ENCODE data around the gene MCC. TPM values are rescaled to one million over a fixed set of nuclear protein-coding genes. Genes with fewer than 3 reads are reported as not detected.

Gene MCC
- total RNA-seq, 1 donor from 2014 or later: 47.9 TPM

DNA sequence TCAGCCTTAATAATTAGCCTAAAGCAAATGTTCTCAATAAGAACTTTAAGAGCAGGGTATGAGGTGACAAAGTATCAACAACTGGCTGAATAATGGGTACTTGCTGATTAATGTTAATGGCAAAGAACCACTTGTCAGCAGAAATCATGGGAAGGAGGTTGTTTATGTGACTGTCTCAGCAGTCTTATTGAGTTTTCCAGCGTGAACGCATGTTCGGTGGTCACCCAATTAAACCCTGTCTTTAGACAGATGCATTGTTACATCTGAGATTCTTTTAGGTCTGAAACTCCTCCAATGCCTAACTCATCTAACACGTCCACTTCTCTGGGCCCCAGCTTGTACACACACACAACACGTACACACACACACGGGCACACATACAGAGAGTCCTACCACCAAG is 35.3 kb downstream of the MCC start:
- no peak for DNase-seq (ENCODE audit: extremely low spot score in 2 of 2)
- Histone ChIP-seq H3K36me3 (no peaks in the 10 kb centered on the region), H3K4me3 (no peak overlapping the region), H3K27ac (no peak overlapping the region), H3K27me3 (no peaks in the 10 kb centered on the region), H3K9me3 (no peaks in the 10 kb centered on the region), H3K4me1 (no peaks in the 10 kb centered on the region)
- TF ChIP-seq POLR2AphosphoS5 (IDR thresholded peaks at IDR 0.05; ENCODE audit: insufficient read depth in 1 of 2, low read depth in 1 of 2) (no peak), POLR2A (IDR thresholded peaks at IDR 0.05) (no peak)
- TF ChIP-seq, protein P1, sequence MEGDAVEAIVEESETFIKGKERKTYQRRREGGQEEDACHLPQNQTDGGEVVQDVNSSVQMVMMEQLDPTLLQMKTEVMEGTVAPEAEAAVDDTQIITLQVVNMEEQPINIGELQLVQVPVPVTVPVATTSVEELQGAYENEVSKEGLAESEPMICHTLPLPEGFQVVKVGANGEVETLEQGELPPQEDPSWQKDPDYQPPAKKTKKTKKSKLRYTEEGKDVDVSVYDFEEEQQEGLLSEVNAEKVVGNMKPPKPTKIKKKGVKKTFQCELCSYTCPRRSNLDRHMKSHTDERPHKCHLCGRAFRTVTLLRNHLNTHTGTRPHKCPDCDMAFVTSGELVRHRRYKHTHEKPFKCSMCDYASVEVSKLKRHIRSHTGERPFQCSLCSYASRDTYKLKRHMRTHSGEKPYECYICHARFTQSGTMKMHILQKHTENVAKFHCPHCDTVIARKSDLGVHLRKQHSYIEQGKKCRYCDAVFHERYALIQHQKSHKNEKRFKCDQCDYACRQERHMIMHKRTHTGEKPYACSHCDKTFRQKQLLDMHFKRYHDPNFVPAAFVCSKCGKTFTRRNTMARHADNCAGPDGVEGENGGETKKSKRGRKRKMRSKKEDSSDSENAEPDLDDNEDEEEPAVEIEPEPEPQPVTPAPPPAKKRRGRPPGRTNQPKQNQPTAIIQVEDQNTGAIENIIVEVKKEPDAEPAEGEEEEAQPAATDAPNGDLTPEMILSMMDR (IDR thresholded peaks at IDR 0.05): no peak
- intact Hi-C loops (cut with DNase I): no loop called here

DNA sequence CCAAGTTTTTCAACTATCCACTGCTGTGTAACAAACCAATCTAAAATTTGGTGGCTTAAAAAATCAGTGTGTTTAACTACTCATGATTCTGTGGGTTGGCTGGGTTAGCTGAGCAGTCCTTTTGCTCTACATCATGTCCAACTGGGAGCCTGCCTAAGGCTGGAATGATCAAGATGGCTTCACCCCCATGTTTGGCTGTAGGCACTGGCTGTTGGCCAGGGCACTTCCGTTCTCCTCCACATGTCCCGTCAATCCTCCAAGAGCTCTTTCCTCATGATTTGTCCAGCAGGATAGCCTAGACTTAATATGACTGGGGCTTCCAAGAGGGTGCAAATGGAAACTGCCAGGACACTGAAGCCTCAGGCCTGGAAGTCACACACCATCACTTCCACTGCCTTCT is 36.5 kb downstream of the MCC start:
- H3K4me3 ChIP-seq: no peak overlapping the region
- H3K27me3 ChIP-seq: no peaks in the 10 kb centered on the region
- no peaks in the 10 kb centered on the region for H3K9me3 ChIP-seq
- H3K4me1 ChIP-seq: no peaks in the 10 kb centered on the region
- intact Hi-C loops (cut with DNase I): no loop called here
- TF ChIP-seq POLR2A (IDR thresholded peaks at IDR 0.05) (no peak), POLR2AphosphoS5 (IDR thresholded peaks at IDR 0.05; ENCODE audit: insufficient read depth in 1 of 2, low read depth in 1 of 2) (no peak)
- TF ChIP-seq, protein P1 (IDR thresholded peaks at IDR 0.05): no peak
- H3K36me3 ChIP-seq: no peaks in the 10 kb centered on the region
- no peak overlapping the region for H3K27ac ChIP-seq
- no peak for DNase-seq (ENCODE audit: extremely low spot score in 2 of 2)

DNA sequence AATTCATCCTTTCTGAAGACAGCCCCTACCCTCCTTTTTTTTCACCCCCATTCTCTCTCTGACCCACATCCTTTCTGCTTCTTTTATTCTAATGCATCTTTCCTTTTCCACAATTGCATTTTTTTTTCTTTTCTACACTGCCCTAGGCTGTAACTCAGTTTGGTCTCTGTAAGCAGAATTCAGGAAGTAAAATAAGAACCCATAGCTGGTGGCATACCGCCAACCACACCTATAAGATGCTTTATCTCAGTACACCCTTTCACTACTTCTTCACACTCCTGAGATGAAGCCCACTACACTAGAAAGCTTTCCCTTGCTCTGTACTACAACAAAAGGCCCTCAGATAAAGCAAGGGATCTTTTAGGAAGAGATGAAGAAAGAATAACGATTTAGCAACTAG is 37.3 kb downstream of the MCC start:
- TF ChIP-seq POLR2AphosphoS5 (IDR thresholded peaks at IDR 0.05; ENCODE audit: insufficient read depth in 1 of 2, low read depth in 1 of 2): no peak
- TF ChIP-seq POLR2A (IDR thresholded peaks at IDR 0.05): no peak
- TF ChIP-seq, protein P1 (IDR thresholded peaks at IDR 0.05): no peak
- H3K27me3 ChIP-seq: no peaks in the 10 kb centered on the region
- intact Hi-C loops (cut with DNase I): no loop called here

DNA sequence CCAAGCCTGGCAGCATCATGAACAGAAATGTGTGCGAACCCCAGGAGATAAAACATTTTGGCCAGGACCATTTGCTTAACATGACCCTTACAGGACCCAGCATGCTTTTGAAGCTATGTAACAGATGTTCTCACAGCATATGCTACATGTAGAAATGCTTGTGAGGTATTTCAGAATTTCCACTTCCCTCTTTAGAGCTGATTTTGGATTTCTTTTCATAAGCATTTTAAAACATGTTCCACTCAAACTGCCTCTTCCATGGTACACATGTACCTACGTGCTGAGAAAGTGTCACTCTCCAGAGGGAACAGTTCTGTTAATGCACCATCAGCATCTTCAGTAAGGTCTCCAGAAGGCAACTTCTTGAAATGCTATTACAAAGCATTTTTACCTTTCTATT is 37.8 kb downstream of the MCC start:
- Histone ChIP-seq H3K9me3 (no peaks in the 10 kb centered on the region), H3K27me3 (no peaks in the 10 kb centered on the region), H3K4me1 (no peaks in the 10 kb centered on the region), H3K27ac (no peak overlapping the region), H3K4me3 (no peak overlapping the region), H3K36me3 (no peaks in the 10 kb centered on the region)
- DNase-seq (ENCODE audit: extremely low spot score in 2 of 2): no peak
- intact Hi-C loops (cut with DNase I): no loop called here
- TF ChIP-seq POLR2AphosphoS5 (IDR thresholded peaks at IDR 0.05; ENCODE audit: insufficient read depth in 1 of 2, low read depth in 1 of 2) (no peak), POLR2A (IDR thresholded peaks at IDR 0.05) (no peak)
- TF ChIP-seq, protein P1 (IDR thresholded peaks at IDR 0.05): no peak

More for the DNA sequence above, 37.3 kb downstream of the MCC start:
- Histone ChIP-seq H3K9me3 (no peaks in the 10 kb centered on the region), H3K4me1 (no peaks in the 10 kb centered on the region), H3K27ac (no peak overlapping the region), H3K36me3 (no peaks in the 10 kb centered on the region), H3K4me3 (no peak overlapping the region)
- DNase-seq (ENCODE audit: extremely low spot score in 2 of 2): no peak

DNA sequence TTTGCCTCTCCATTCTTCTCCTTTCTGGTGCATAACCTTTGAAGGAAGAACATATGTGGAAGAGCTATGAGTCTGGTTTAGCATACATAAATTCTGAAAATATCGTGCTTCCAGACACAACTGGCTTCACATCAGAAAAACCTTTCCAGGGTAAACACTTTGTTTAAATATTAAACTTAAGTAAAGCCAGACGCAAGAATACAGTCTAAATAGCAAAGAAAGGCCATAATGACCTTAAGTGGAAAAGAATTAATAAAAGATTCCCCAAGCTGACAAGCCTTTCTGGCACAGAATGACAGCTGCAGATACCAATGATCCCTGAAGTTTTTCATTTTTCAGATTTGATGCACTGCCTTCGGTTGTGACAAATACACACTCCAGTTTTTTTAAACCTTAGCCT is 40.0 kb downstream of the MCC start:
- TF ChIP-seq POLR2AphosphoS5 (IDR thresholded peaks at IDR 0.05; ENCODE audit: insufficient read depth in 1 of 2, low read depth in 1 of 2): no peak
- TF ChIP-seq, protein P1 (IDR thresholded peaks at IDR 0.05): no peak
- intact Hi-C loops (cut with DNase I): no loop called here
- Histone ChIP-seq H3K4me3 (no peak overlapping the region), H3K27ac (no peak overlapping the region), H3K36me3 (no peaks in the 10 kb centered on the region), H3K9me3 (no peaks in the 10 kb centered on the region), H3K4me1 (no peaks in the 10 kb centered on the region), H3K27me3 (no peaks in the 10 kb centered on the region)
- no peak for DNase-seq (ENCODE audit: extremely low spot score in 2 of 2)
